Neural cell (in vitro differentiated cells): ENCODE measurements around the gene TSPAN7. TPM values are rescaled to one million over a fixed set of nuclear protein-coding genes. Genes with fewer than 3 reads are reported as not detected.

Experiments used
- H2AFZ ChIP-seq: fragments of 200-600, 300-800 bp; sonication (generic), shearing (Covaris generic); 2 replicates; pipeline ENCODE4 v1.6.0; 2014; ENCODE audit warnings: low read depth, mild to moderate bottlenecking, antibody characterized with exemption, low read length, moderate library complexity
- H3F3A ChIP-seq: fragments of 200-600 bp; shearing (Covaris generic); 2 replicates; pipeline ENCODE4 v1.6.1; 2016; ENCODE audit warnings: mild to moderate bottlenecking, moderate library complexity, mixed read lengths, antibody characterized with exemption, low read length; ENCODE audit not compliant: insufficient read depth, poor library complexity, severe bottlenecking
- H3K27ac ChIP-seq: fragments of 200-600, 300-800 bp; sonication (generic), shearing (Covaris generic); 2 replicates; pipeline ENCODE4 v1.5.1; 2014; ENCODE audit warnings: mild to moderate bottlenecking, low read length, moderate library complexity
- H3K27me3 ChIP-seq: fragments of 300-800, 200-600 bp; sonication (generic), shearing (Covaris generic); 2 replicates; pipeline ENCODE4 v1.6.0; 2014; ENCODE audit warnings: mild to moderate bottlenecking, low read depth, low read length, moderate library complexity; ENCODE audit not compliant: insufficient read depth
- H3K36me3 ChIP-seq: fragments of 300-800, 200-600 bp; sonication (generic), shearing (Covaris generic); 2 replicates; pipeline ENCODE4 v1.5.1; 2014; ENCODE audit warnings: mild to moderate bottlenecking, antibody characterized with exemption, low read length, moderate library complexity; ENCODE audit not compliant: insufficient read depth
- H3K4me2 ChIP-seq: fragments of 300-800, 200-600 bp; sonication (generic), shearing (Covaris generic); 2 replicates; pipeline ENCODE4 v1.6.0; 2014; ENCODE audit warnings: mild to moderate bottlenecking, low read length
- H3K4me3 ChIP-seq: fragments of 300-800, 200-600 bp; sonication (generic), shearing (Covaris generic); 2 replicates; pipeline ENCODE4 v1.5.1; 2014; ENCODE audit warnings: mild to moderate bottlenecking, low read length, moderate library complexity
- H3K79me2 ChIP-seq: fragments of 200-600 bp; shearing (Covaris generic); replicated peaks from 2 replicates; pipeline ENCODE4 v1.6.0; 2014; ENCODE audit warnings: mild to moderate bottlenecking, low read length, moderate library complexity; ENCODE audit not compliant: insufficient read depth
- H3K9ac ChIP-seq: fragments of 300-800, 200-600 bp; sonication (generic), shearing (Covaris generic); 2 replicates; pipeline ENCODE4 v1.6.1; 2016; ENCODE audit warnings: mild to moderate bottlenecking, low read length, mixed read lengths
- H3K9me2 ChIP-seq: fragments of 200-600 bp; shearing (Covaris generic); 2 replicates; pipeline ENCODE4 v1.6.1; 2016; ENCODE audit warnings: mild to moderate bottlenecking, low read length, mixed read lengths; ENCODE audit not compliant: insufficient read depth
- H3K9me3 ChIP-seq: fragments of 200-600, 300-800 bp; sonication (generic), shearing (Covaris generic); 2 replicates; pipeline ENCODE4 v1.6.1; 2016; ENCODE audit warnings: mild to moderate bottlenecking, mixed run types, low read length, moderate library complexity, mixed read lengths
- H4K20me1 ChIP-seq: fragments of 200-600 bp; shearing (Covaris generic); 2 replicates; pipeline ENCODE4 v1.6.1; 2016; ENCODE audit warnings: mild to moderate bottlenecking, mixed run types; ENCODE audit not compliant: insufficient read depth
- CTCF ChIP-seq: fragments of 450-650 bp; IDR thresholded peaks from 2 replicates; pipeline ENCODE4 v1.5.1; 2014; ENCODE audit warnings: antibody characterized with exemption, mild to moderate bottlenecking, moderate library complexity; ENCODE audit not compliant: poor library complexity, severe bottlenecking
- EP300 ChIP-seq: fragments of 450-650 bp; conservative IDR thresholded peaks from 2 replicates; pipeline ENCODE4 v1.6.1; 2014; ENCODE audit warnings: antibody characterized with exemption, mild to moderate bottlenecking, moderate library complexity; ENCODE audit not compliant: poor library complexity, severe bottlenecking
- MXI1 ChIP-seq: fragments of 450-650 bp; conservative IDR thresholded peaks from 2 replicates; pipeline ENCODE4 v1.6.1; 2014; ENCODE audit warnings: antibody characterized with exemption, mild to moderate bottlenecking; ENCODE audit not compliant: poor library complexity, severe bottlenecking
- POLR2AphosphoS5 ChIP-seq: IDR thresholded peaks from 2 replicates; pipeline ENCODE4 v1.6.1; 2012
- RAD21 ChIP-seq: fragments of 450-650 bp; conservative IDR thresholded peaks from 2 replicates; pipeline ENCODE4 v1.6.1; 2014; ENCODE audit warnings: antibody characterized with exemption, mild to moderate bottlenecking, moderate library complexity
- REST ChIP-seq: IDR thresholded peaks from 2 replicates; pipeline ENCODE4 v1.6.1; 2012; ENCODE audit warnings: borderline replicate concordance
- SMC3 ChIP-seq: fragments of 450-650 bp; conservative IDR thresholded peaks from 2 replicates; pipeline ENCODE4 v1.6.1; 2014; ENCODE audit warnings: antibody characterized with exemption, mild to moderate bottlenecking, moderate library complexity; ENCODE audit not compliant: poor library complexity
- TAF1 ChIP-seq: IDR thresholded peaks from 2 replicates; pipeline ENCODE4 v1.6.1; 2012; ENCODE audit warnings: low read depth
- polyA plus RNA-seq: library from polyadenylated mRNA; depleted of rRNA; stranded (reverse); fragments of >200 nt; gene quantifications from 2 replicates; pipeline ENCODE4 v1.2.3, GENCODE V29; 2014

Gene TSPAN7
- polyA plus RNA-seq, 1 donor from 2014 or later, result 184 TPM

GRCh38 chrX:38672646-38673045, 111.3 kb downstream of the TSPAN7 start:
- H3K9me3 ChIP-seq, result no peaks in the 10 kb centered on the region
- H3K27ac ChIP-seq, result no peak overlapping the region
- H4K20me1 ChIP-seq, result no peaks in the 10 kb centered on the region
- no peak overlapping the region for H2AFZ ChIP-seq
- no peaks in the 10 kb centered on the region for H3K9me2 ChIP-seq
- no peaks in the 10 kb centered on the region for H3F3A ChIP-seq
- H3K36me3 ChIP-seq, result no peaks in the 10 kb centered on the region
- H3K4me2 ChIP-seq, result no peak overlapping the region
- H3K4me3 ChIP-seq, result no peak overlapping the region
- no peak overlapping the region for H3K9ac ChIP-seq
- no peak for TF ChIP-seq EP300
- no peak for TF ChIP-seq TAF1
- TF ChIP-seq CTCF, result no peak
- no peak for TF ChIP-seq SMC3
- TF ChIP-seq REST, result no peak
- no peak for TF ChIP-seq MXI1
- no peaks in the 10 kb centered on the region for H3K27me3 ChIP-seq
- no peaks in the 10 kb centered on the region for H3K79me2 ChIP-seq

- Histone ChIP-seq H3F3A (no peaks in the 10 kb centered on the region), H2AFZ (no peak overlapping the region), H3K4me2 (no peak overlapping the region), H4K20me1 (no peaks in the 10 kb centered on the region), H3K36me3 (no peaks in the 10 kb centered on the region), H3K9me2 (no peaks in the 10 kb centered on the region), H3K9me3 (no peaks in the 10 kb centered on the region), H3K9ac (no peak overlapping the region), H3K27me3 (no peaks in the 10 kb centered on the region), H3K27ac (no peak overlapping the region), H3K4me3 (no peak overlapping the region), H3K79me2 (no peaks in the 10 kb centered on the region)
- TF ChIP-seq RAD21, result no peak
- TF ChIP-seq EP300, result no peak
- TF ChIP-seq REST, result no peak
- no peak for TF ChIP-seq SMC3
- no peak for TF ChIP-seq POLR2AphosphoS5
- no peak for TF ChIP-seq TAF1
Observed at GRCh38 chrX:38675856-38676255, 114.5 kb downstream of the TSPAN7 start.
